Uterus (tissue), 2 donors: ENCODE data around the gene NADK.

Experiments
- CTCF ChIP-seq, 4 experiments: fragments of 200-600 bp in 2 of 4; fragments of 450-650 bp in 2 of 4; sonication (generic) in 2 of 4; IDR thresholded peaks; one replicate each; pipeline ENCODE4 v1.5.1; 2016 to 2019; ENCODE audit warnings: antibody characterized with exemption in 4 of 4, mild to moderate bottlenecking in 2 of 4, moderate library complexity in 1 of 4
- POLR2A ChIP-seq, 2 donors: fragments of 450-650 bp; IDR thresholded peaks; one replicate each; pipeline ENCODE4 v1.6.1; 2016; ENCODE audit warnings: antibody characterized with exemption in 2 of 2, mild to moderate bottlenecking in 1 of 2, moderate library complexity in 1 of 2

GRCh38 chr1:1779320-1779675 is 1.0 kb upstream of the NADK start:
- TF ChIP-seq POLR2A (IDR thresholded peaks at IDR 0.05) = no peak
- TF ChIP-seq CTCF (IDR thresholded peaks at IDR 0.05) = no peak
